Sigmoid colon (tissue), 4 donors: ENCODE results near the gene ERVW-1.

ENCODE experiments used
- EP300 ChIP-seq, 4 donors: sonication (generic); formaldehyde crosslinking; IDR thresholded peaks; one replicate each; pipeline ENCODE4 v1.6.1; 2017; ENCODE audit warnings: antibody characterized with exemption in 4 of 4
- POLR2A ChIP-seq, 2 donors: fragments of 450-650 bp; IDR thresholded peaks; one replicate each; pipeline ENCODE4 v1.6.1; 2016; ENCODE audit warnings: antibody characterized with exemption in 2 of 2, mild to moderate bottlenecking in 2 of 2, moderate library complexity in 2 of 2
- POLR2AphosphoS5 ChIP-seq, 4 donors: sonication (generic); formaldehyde crosslinking; IDR thresholded peaks; one replicate each; pipeline ENCODE4 v1.6.1; 2017; ENCODE audit warnings: antibody characterized with exemption in 4 of 4
- TF ChIP-seq, protein P1 (sequence below), 4 experiments: fragments of 450-650 bp in 3 of 4; fragments of 200-600 bp in 1 of 4; IDR thresholded peaks; one replicate each; pipeline ENCODE4 v1.5.1; 2016 to 2019; ENCODE audit warnings: antibody characterized with exemption in 4 of 4, mild to moderate bottlenecking in 3 of 4, moderate library complexity in 2 of 4

DNA sequence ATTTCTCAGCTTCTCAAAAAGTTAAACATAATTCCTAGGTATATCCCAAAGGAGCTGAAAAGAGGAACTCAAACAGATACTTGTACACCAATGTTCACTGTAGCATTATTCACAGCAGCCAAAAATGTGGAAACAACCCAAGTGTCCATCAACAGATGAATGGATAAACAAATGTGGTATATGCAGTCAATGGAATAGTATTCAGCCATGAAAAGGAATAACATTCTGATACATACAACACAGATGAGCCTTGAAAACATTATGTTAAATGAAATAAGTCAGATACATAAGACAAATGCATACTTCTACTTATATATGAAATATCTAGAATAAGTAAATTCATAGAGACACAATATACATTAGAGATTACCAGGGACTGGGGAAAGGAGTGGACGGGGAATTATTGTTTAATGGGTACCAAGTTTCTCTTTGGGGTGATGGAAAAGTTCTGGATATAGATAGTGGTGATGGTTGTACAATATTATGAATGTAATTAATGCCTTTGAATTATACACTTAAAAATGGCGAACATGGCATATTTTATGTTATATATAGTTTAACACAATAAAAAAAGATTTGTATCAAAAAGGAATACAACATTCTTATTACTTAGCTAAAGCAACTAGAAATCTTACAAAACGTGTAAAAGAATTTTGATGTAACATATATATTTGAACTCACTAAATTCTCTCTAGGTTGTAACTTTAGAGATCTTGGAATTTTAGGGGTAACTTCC, 35.6 kb upstream of the ERVW-1 start:
- TF ChIP-seq, protein P1, sequence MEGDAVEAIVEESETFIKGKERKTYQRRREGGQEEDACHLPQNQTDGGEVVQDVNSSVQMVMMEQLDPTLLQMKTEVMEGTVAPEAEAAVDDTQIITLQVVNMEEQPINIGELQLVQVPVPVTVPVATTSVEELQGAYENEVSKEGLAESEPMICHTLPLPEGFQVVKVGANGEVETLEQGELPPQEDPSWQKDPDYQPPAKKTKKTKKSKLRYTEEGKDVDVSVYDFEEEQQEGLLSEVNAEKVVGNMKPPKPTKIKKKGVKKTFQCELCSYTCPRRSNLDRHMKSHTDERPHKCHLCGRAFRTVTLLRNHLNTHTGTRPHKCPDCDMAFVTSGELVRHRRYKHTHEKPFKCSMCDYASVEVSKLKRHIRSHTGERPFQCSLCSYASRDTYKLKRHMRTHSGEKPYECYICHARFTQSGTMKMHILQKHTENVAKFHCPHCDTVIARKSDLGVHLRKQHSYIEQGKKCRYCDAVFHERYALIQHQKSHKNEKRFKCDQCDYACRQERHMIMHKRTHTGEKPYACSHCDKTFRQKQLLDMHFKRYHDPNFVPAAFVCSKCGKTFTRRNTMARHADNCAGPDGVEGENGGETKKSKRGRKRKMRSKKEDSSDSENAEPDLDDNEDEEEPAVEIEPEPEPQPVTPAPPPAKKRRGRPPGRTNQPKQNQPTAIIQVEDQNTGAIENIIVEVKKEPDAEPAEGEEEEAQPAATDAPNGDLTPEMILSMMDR (IDR thresholded peaks at IDR 0.05): no peak
- no peak for TF ChIP-seq POLR2A (IDR thresholded peaks at IDR 0.05)
- TF ChIP-seq EP300 (IDR thresholded peaks at IDR 0.05): no peak
- no peak for TF ChIP-seq POLR2AphosphoS5 (IDR thresholded peaks at IDR 0.05)
